ENCODE results near the gene TSC22D1.

The TSC22D1 gene

DNA sequence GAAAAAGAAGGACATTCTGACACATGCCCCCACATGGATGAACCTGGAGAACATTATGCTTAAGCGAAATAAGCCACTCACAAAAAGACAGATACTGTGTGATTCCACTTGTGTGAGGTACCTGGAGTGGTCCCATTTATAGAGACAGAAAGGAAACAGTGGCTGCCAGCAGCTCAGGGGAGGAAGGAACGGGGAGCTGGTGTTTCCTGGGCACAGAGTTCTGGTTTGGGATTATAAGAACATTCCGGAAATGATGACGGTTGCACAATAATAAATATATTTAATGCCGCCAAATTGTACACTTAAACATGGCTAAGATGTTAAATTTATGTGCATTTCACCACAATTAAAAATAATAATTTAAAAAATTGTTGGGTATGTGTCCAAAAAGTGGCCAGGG lies 169.5 kb downstream of the TSC22D1 start:
- DNase-seq (ENCODE audit: low read depth in 3 of 3), result no peak

DNA sequence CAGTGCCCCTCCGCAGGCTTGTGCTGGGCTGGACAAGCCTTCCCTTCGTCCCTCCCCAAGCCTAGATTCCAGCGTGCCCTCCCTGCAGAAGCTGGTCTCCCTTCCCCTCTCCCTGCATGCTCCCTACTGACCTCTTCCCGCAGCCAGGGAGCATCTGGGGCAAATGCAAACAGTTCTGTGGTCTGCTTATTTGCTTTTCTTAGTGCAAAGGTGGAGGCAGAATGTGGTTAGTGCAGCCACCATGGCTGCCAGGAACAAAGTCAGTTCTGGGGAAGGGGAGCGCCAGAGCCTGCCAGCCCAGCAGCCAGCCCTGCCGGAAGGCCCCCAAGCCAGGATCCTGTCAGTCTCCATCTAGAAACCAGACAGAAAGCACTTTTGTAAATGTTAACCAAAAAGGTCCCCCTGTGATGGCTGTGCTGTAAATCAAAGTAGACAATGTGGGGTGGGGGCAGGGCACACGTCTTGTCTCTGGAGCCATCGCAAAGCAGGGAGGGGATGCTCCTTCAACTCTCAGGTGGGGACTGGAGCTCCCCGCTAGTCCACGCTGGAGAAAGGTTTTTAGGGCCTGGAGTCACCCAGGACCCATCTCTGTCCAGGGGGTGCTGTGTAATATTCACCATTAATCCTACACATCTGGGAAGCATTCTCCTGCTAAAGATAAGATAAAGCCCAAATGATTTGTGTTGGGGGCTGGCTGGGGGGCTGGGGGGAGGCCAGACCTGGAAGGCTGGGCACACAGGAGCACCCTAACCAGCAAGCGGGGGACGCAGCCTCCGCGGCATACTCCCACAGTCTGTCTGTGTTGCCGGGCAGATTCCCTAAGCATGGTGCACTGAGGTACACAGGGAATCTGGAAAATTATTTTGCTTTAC lies 171.6 kb downstream of the TSC22D1 start:
- no peak for DNase-seq (ENCODE audit: low read depth in 3 of 3)

DNA sequence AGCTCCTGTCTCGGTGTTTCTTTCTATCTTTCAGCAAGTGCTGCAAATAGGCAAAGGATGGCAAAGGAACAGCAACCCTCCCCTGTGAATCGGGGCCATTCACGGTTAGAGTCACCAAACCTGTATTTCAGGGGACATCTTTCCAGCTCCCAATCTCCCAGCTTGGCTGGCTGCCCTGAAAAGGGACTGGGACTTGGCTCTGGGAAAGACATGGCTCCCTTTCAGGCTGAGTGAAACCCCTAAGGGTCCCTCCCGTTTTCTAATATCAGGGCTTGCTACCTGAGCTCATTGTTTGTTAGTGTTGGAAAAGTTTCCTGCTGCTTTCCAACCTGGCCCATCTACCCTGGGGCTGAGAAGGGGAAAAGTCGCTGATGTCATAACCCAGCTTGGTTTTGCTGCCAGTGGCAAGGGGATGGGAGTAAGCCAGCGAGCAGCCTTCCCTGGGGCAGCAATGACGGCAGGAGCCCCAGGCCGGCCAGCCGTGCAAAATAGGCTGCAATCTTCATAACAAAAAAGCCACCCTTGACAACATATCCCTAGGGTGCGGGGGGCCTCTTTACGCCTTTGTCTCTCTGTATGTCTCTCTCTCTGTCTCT lies 172.6 kb downstream of the TSC22D1 start:
- no peak for DNase-seq (ENCODE audit: low read depth in 3 of 3)

DNA sequence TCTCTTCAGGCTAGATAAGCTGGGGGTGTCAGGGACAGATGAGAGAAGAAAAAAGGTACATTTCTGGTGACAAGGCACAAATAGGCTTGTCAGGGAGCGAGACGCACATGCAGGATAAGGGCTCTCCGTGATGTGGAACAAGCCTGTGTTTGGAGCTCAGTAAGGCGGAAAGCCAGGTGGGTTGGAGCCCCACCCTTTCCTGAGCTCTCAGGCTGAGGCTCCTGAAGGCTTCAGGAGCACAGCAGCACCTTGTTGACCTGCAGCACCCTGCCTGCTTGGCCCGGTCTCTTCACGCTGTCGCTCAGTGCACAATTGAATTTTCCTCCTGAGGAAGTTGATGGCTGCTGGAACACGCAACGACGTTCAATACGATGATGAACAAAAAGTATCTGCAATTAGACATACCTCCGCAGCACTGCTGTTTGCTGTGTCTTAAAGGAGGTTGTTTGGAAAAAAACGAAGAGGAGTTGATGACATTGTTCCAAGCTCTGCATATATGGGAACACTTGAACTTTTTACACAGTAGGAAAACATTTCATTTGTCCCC lies 173.2 kb downstream of the TSC22D1 start:
- no peak for DNase-seq (ENCODE audit: low read depth in 3 of 3)

DNA sequence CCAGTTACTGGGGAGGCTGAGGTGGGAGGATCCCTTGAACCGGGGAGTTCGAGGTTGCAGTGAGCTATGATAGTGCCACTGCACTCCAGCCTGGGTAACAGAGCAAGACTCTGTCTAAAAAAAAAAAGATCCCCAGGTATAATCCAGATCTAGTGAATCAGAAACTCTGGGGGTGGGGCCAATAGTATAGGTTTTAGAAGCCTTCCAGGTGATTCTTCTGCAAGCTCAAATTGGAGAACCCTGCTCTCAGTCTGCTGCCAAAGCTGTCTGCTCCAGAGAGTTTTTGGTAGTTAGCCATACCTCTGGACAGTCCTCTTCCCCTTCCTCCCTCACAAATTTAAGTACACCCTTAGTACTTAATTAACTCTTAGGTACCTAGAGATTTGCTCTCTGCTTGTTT lies 174.6 kb downstream of the TSC22D1 start:
- no peak for DNase-seq (ENCODE audit: low read depth in 3 of 3)

DNA sequence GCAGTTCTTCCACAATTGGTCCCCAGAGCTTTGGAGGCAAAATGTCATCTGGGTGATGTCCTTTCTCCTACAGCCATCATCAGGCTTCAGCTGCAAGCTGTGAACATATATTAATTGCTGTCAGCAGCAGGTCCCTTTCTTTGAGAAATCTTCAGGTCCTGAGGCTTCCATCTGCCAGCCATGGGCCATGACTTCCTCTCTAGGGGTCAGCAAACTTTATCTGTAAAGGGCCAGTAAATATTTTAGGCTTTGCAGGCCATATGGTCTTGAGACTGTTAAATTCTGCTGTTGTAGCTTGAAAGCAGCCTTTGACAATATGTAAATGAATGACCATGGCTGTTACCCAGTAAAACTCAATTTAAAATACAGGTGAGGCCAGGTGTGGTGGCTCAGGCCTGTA lies 175.4 kb downstream of the TSC22D1 start:
- DNase-seq (ENCODE audit: low read depth in 3 of 3), result no peak

DNA sequence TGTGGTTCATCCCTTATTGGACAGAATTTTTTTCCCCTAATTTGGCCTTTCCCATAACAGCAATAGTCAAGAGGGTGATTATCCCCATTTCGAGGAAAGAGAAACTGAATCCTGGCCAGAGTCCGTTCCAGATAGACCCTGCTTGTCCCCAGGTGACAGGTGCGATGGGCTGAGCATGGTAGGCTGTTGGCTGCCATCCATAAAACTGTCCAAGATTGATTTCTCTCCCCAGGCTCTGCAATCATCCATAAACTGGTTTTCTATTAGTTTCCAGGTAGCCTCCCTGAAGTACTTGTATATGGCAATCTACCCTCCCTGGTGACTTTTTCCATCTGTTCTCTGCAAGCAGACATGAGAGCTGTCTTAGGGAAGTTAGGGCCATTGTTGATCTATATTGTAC lies 177.1 kb downstream of the TSC22D1 start:
- DNase-seq (ENCODE audit: low read depth in 3 of 3), result no peak

DNA sequence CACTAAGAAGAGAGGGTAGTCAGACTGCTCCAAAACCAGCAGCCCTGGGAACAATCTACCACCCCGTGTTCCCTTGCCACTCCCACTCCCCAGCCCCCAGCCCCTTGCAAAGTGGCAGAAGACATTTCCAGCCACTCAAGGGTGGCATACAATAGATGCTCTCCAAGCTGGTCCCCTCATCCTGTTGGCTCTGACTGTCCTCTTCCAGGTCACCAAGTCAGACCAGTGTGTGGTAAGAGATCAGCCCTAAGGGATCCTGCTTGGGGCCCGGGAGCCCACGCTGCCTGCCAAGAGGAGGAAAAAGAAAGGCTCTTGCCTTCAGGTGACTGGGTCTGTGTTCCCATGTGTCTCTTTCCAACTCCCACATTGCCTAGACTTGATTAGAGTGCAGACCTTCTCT lies 177.5 kb downstream of the TSC22D1 start:
- no peak for DNase-seq (ENCODE audit: low read depth in 3 of 3)

DNA sequence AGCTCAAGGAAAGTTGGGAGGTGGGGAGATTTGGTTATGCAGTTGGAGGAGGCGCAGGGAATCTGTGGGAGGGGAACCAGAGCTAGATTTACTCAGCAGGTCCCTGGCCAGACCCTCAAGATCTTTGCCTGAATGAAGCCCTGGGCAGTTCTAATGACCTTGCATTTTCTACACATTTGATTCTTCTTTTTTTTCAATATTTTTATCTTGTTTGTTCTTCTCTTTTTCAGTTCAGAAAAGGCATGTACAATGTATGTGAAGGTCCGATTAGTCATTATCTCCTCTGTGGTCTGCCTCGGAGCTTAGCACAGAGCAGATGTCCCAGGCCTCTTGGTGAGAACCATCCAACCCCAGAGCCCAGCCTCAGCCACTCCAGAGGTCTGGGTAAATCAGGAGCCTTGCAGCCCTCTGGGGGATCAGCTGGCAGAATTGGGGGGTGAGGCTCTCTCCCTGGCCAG lies 178.3 kb downstream of the TSC22D1 start:
- DNase-seq (ENCODE audit: low read depth in 3 of 3), result no peak

DNA sequence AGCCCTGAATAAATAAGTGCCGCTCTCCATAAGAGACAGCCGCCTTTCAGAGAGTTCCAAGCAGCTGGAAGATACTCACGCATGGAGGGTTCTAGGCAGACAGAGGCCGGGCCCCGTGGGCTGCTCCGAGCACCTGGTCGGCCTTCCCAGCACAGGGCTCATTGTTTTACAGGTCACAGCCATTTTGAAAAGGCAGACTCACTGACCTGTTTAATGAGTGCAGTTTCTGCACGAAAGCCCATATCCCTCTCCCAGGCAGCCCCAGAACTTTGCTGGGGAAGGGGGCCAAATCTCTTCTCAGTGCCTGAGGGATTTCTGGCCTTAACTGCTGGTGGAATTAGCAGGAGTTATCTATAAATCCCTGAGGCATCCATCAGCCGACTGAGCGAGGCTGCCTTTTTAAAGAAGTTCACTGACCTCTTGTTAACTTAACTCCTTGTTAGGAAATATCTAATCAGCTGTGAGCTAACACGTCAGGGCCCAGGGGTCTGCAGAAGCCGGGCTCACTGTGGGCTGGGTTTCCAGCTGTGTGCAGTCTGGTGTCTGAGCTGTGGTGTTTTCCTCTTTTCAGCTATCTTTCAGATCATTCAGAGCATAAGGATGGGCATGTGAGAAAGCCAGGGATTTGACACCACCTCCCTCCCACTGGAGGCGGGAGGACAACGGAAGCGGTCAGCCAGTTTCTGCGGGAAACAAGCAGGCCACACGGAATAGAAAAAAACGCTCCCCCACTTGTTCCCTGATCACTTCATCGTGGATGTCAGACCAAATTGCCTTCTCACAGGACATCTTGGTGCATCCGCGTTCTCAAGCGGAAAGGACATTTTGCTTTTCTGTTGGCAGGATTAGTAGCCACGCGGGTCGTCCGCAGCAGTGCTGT lies 179.2 kb downstream of the TSC22D1 start:
- no peak for DNase-seq (ENCODE audit: low read depth in 3 of 3)

DNA sequence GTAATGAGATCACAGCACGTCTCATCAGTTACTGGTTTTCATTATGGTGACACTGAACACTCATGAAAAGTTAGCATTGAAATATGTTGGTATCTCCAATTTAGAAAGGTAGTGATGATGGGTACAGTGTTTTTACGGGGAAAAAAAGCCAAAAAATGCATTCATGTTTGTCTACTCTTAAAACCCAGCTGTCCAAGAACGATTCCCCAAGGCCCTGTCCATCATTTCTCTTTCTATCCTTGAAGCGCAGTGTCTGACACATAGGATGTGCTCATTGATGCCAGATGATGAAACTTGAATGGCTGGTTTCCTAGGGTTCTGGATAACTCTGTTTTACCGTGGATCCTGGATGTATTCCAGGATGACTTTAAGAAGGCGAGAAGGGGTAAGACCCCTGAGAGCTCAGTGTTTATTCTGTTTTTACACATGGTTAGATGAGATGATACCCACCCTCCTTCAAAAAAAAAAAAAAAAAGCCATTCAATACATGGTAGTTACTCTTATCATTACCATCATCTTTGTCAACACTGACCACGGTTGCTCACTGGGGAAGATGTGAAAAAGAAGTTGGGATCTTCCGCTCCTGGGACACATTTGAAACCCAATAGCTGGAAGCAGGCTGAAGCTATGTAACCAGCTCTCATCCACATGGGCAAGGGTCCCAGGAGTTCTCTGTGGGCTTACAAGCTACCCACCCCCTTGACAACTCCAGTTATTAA lies 180.0 kb downstream of the TSC22D1 start:
- DNase-seq (ENCODE audit: low read depth in 3 of 3), result no peak

DNA sequence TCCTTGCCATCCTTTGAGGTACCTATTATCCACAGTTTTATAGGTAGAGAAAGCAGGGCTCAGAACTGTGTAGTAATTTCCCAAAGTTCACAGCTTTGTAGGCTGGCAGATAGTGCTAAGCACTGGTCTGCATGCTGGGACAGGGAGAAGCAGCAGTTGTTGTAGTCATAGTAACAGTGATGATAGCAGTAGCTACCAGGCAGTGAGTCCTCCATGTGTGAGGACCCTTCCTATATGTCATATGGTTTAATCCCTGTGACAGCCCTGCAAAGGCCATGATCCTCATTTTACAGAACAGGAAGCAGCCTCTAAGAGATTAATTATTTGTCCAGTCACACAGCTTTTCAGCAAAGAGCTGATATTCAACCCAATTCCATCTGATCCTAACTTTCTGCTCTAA lies 181.5 kb downstream of the TSC22D1 start:
- no peak for DNase-seq (ENCODE audit: low read depth in 3 of 3)

DNA sequence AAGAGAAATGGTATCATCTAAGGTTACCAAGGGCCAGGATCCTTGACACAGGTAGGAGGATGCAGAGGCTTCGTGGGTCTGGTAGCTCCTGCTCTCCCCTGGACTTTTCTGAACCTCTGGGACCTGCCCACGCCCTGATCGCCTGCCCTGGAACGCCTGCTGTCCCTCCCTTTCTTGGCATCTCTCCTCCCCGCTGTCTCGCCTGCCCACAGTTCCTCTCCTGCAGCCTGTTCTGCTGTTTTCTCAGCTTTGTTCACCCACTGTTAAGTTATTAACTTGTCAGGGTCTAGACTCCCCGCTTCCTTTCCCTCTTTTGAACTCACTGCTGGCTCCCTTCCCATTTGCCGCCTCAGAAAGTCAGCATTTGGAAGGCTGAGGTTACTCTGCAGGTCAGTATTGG lies 182.7 kb downstream of the TSC22D1 start:
- no peak for DNase-seq (ENCODE audit: low read depth in 3 of 3)

DNA sequence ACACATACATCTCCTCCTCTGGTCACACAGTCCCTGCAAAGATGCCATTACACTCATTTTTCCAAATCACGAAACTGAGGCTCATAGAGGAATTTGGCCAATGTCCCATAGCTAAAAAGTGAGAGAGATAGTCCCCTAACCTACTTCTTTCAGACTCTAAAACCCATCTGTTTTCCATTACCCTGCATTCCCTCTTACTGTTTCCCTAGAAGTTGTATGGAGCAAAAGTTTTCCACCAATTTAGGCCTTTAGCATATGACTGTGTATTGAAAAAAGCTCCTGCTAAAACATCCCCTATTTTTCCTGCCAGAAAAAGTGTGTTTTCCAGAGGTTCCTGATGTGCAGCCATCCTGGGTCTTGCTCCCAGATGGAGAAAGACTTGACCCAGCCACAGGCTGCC lies 186.3 kb downstream of the TSC22D1 start:
- no peak for DNase-seq (ENCODE audit: low read depth in 3 of 3)

DNA sequence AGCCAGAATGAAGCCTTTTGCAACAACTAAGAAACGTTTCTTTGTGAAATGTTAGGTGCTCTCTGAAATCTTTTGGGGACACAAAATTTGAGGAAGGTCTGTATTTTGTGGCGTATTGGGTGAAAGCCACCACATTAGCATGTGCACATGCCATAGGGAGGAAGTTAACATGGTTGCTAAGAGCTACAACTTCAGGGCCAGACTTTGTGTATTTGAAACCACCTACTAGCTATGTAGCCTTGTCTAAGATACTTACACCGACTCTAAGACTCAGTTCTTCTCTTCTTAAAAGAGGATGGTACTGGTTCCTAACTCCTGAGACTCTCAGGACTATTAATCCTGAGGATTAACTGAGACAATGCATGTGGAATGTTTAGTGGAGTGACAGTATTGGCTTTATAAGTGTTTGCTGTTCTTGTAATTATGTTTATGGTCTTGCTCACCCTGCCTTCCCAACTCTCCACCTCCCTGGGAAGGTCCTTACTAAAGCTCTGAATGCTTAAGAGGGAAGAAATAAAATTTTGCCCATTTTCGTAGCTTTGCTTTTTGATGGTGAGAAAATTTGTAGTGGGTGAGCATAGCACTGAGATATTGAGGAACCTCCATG lies 187.0 kb downstream of the TSC22D1 start:
- DNase-seq (ENCODE audit: low read depth in 3 of 3), result no peak

DNA sequence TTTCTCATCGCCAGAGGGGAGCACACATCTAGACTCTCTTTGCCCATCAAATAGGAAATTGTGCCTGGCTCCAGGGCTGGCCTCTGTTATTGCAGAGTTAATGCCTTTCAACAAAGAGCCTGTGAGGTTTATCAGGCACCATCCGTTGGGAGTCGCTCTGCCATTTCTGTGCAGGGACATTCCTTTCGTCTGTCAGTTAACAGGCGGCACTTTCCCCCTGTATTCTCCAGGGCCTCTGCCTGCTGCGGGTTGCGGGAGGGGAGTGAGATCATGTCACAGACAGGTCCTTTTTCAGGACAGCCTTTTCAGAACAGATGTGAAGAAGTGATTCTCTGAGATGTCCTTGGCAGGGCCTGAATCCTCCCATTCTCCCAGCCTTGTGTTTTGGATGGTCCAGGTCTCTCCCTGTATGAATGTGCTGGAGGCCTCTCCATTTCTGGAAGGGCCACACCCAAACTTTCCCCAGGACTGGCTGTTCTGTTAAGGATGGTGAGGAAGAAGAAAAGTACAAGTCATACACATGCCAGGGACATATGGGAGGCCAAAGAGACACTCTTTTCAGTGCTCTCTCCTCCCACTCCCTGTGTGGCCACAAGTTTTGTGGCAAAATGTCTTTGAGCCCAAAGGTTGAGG lies 187.6 kb downstream of the TSC22D1 start:
- no peak for DNase-seq (ENCODE audit: low read depth in 3 of 3)

DNA sequence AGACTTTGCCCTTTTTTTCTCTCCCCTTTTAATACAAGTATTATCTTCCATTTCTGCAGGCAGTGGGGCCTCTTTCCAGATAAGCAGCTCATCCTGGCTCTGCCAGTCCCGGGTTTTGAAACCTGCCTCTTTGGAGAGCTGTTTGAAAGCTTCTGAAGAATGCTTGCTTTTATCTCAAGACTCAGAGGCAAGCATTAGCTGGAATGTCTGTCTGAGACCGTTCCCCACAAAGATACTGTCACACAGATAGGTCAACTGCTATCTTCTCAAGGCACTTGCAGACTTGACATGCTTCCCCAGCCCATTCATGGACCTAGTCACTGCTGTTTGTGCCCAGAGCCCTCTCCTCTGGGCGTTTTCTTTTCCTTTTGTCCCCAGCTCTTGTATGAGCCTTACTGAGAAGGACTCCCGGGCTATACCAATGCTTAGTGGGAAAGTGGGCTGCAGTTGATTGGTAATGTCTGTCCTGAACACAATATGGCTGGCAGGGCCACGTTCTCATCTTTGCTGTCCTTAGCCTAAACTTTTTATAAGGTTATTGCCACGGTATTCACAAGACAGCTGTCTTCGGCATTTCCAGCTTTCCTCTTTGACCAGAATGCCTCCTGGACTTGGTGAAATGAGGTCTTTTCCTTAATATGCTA lies 189.1 kb downstream of the TSC22D1 start:
- DNase-seq (ENCODE audit: low read depth in 3 of 3), result no peak

DNA sequence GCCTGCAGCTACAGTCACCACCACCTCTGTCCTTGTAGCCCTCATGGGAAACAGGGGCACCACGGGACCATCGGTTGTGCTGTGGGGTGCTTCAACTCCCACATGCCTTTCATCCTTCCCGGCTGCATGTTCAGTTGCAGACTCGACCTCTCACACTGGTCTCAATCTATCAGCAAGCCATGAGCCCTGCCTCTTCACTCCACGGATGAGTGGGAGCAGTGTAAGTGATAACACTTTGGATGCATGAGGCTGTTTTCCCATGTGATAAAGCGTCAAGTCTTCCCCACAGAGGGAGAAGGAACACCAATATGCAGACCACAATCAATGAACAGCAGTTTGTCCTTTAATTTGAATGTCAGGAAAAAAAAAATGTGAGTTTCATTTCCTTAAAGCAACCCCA lies 190.3 kb downstream of the TSC22D1 start:
- DNase-seq (ENCODE audit: low read depth in 3 of 3), result no peak

DNA sequence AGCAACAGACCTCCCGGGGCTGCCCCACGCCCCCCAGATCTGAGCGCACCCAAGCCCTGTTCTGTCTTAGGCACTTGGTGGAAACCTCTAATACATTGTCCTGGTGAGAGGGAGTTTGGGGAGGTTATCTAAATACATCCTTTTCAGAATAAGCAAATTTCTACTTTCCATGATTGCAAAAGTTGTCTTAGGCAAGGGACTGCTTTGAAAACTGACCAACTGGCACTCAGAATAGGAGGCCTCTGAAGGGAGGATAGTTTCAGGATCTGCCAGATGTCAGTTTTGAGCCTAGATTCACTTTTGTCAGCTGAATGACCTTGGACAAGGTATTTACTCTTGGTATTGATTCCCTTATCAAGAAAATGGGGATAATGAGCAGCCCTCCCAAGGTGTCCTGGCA lies 190.7 kb downstream of the TSC22D1 start:
- no peak for DNase-seq (ENCODE audit: low read depth in 3 of 3)

DNA sequence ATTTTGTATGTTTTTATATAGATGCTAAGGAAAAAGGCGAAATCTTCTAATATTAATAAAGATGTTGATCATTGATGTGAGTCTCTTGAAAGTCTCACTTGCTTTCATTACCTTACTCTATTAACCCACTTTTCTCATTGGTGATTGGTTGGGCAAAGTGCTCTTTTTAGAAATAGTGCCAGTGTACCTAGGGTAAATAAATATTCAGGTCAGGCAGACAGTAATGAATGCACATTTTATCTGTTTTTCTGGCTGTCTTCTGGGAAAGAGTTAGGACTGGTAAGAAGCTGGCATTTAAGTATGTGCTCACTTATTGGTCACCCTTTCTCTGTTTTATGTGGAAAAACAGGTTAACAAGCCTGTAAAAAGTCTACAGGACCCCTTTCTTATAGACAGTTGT lies 191.4 kb downstream of the TSC22D1 start:
- no peak for DNase-seq (ENCODE audit: low read depth in 3 of 3)

Data from stimulated activated CD4-positive, alpha-beta T cell treated with anti-CD3 and anti-CD28 coated beads, TNF-alpha, amount 100 ng/mL, for 48 hours (primary cell).